Hepatocyte (in vitro differentiated cells): ENCODE results near the gene MBTPS1. TPM values are rescaled to one million over a fixed set of nuclear protein-coding genes. Genes with fewer than 3 reads are reported as not detected.

ENCODE experiments used
- DNase-seq: peaks from one replicate; pipeline ENCODE4 v3.0.0-alpha.2; 2016; ENCODE audit warnings: low spot score
- H2AFZ ChIP-seq: fragments of 200-600 bp; sonication (generic); 2 replicates; pipeline ENCODE4 v1.6.0; 2016; ENCODE audit warnings: antibody characterized with exemption, mild to moderate bottlenecking
- H3K27ac ChIP-seq: fragments of 200-600 bp; sonication (generic); 2 replicates; pipeline ENCODE4 v1.5.1; 2016; ENCODE audit warnings: mild to moderate bottlenecking
- H3K27me3 ChIP-seq: fragments of 200-600 bp; sonication (generic); 2 replicates; pipeline ENCODE4 v1.6.1; 2016
- H3K36me3 ChIP-seq: fragments of 200-600 bp; sonication (generic); replicated peaks from 2 replicates; pipeline ENCODE4 v1.5.1; 2016; ENCODE audit warnings: low read depth; ENCODE audit not compliant: insufficient read depth
- H3K4me1 ChIP-seq: fragments of 200-600 bp; sonication (generic); 2 replicates; pipeline ENCODE4 v1.5.1; 2016; ENCODE audit warnings: mild to moderate bottlenecking, moderate library complexity; ENCODE audit not compliant: insufficient read depth
- H3K4me2 ChIP-seq: fragments of 200-600 bp; sonication (generic); 2 replicates; pipeline ENCODE4 v1.6.0; 2016
- H3K4me3 ChIP-seq: fragments of 200-600 bp; sonication (generic); 2 replicates; pipeline ENCODE4 v1.5.1; 2016; ENCODE audit warnings: mild to moderate bottlenecking
- H3K79me2 ChIP-seq: fragments of 200-600 bp; sonication (generic); 2 replicates; pipeline ENCODE4 v1.6.0; 2017; ENCODE audit warnings: mild to moderate bottlenecking
- H3K9me2 ChIP-seq: fragments of 200-600 bp; sonication (generic); replicated peaks from 2 replicates; pipeline ENCODE4 v1.6.0; 2017; ENCODE audit warnings: mild to moderate bottlenecking; ENCODE audit not compliant: insufficient read depth
- H3K9me3 ChIP-seq: fragments of 200-600 bp; sonication (generic); 2 replicates; pipeline ENCODE4 v1.5.1; 2016; ENCODE audit warnings: low read depth, mild to moderate bottlenecking
- H4K20me1 ChIP-seq: fragments of 200-600 bp; sonication (generic); 2 replicates; pipeline ENCODE4 v1.6.0; 2016; ENCODE audit warnings: mild to moderate bottlenecking; ENCODE audit not compliant: insufficient read depth, poor library complexity, severe bottlenecking
- EZH2 ChIP-seq: fragments of 200-600 bp; sonication (generic); IDR thresholded peaks from 2 replicates; pipeline ENCODE4 v1.6.1; 2016; ENCODE audit warnings: antibody characterized with exemption, mild to moderate bottlenecking, borderline replicate concordance
- EZH2phosphoT487 ChIP-seq: fragments of 200-600 bp; sonication (generic); IDR thresholded peaks from one replicate; pipeline ENCODE4 v1.6.1; 2018; ENCODE audit warnings: antibody characterized with exemption, mild to moderate bottlenecking, low read depth, moderate library complexity; ENCODE audit not compliant: unreplicated experiment, severe bottlenecking
- WGBS: methylation state at CpG from one replicate; pipeline ENCODE4 v1.1.6; 2016; ENCODE audit warnings: low lambda C conversion rate; ENCODE audit errors: missing lambda C conversion rate; 5-methylcytosine and 5-hydroxymethylcytosine counted together
- polyA plus RNA-seq: library from polyadenylated mRNA; unstranded; fragments of >200 nt; fragmentation: Nextera tagmentation; extraction: Ambion mirVana; gene quantifications from 2 replicates; pipeline ENCODE4 v1.2.1, GENCODE V29; 2016
- total RNA-seq: library from RNA; depleted of rRNA; stranded (reverse); fragments of >200 nt; gene quantifications from 2 replicates; pipeline ENCODE4 v1.2.3, GENCODE V29; 2014
- TF ChIP-seq, protein P1 (sequence below): fragments of 200-600 bp; sonication (generic); IDR thresholded peaks from 2 replicates; pipeline ENCODE4 v1.5.1; 2016; ENCODE audit warnings: antibody characterized with exemption, mild to moderate bottlenecking; ENCODE audit not compliant: poor library complexity

MBTPS1 gene
- total and polyA plus RNA-seq, 2 experiments from 2014 or later, result 65.9 to 76.8 TPM

DNA sequence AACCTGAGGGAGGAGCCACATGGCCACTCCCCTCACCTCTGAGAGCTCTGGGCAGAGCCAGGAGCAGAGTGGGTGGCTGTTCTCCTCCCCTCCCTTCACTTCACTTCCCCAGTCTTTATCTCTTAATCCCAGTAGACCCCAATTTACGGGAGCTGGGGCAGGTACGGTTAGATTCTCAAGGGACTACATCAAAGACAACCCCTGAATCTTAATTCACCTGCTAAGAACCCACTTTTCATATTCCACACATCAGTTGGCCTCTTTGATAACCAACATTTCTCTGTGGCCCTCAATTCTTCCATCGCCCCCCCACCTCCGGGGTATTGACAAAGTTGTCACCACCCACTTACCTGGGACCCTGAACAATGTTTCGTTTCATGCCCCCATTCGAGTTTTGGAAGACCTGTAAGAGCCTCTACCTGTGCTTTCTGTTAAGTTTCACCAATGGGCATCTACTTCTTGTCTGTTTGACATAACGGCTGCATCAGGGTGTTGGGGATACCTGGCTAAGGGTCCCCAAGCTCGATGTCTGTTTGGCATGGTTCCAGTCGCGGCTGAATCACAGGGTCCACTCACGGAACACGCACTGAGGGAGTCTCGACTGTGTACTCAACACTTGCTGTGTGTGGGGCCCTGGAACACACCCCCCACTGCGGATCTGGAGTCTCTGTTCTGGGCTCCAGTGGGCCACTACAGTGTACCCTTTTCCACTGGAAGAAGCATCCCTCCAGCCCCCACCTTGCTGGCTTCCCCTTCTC lies 102.0 kb downstream of the MBTPS1 start:
- no peaks in the 10 kb centered on the region for H3K9me3 ChIP-seq
- no peak overlapping the region for H3K27ac ChIP-seq
- no peak overlapping the region for H3K4me3 ChIP-seq
- no peaks in the 10 kb centered on the region for H3K79me2 ChIP-seq
- H3K27me3 ChIP-seq, result no peaks in the 10 kb centered on the region
- no peaks in the 10 kb centered on the region for H3K36me3 ChIP-seq
- 84% methylated on average over 14 of the region's 14 CpGs for WGBS
- no peak overlapping the region for H3K4me2 ChIP-seq
- H4K20me1 ChIP-seq, result no peaks in the 10 kb centered on the region
- no peaks in the 10 kb centered on the region for H3K9me2 ChIP-seq
- no peak for DNase-seq
- H2AFZ ChIP-seq, result no peak overlapping the region
- TF ChIP-seq EZH2 (no peak), EZH2phosphoT487 (no peak)
- TF ChIP-seq, protein P1, sequence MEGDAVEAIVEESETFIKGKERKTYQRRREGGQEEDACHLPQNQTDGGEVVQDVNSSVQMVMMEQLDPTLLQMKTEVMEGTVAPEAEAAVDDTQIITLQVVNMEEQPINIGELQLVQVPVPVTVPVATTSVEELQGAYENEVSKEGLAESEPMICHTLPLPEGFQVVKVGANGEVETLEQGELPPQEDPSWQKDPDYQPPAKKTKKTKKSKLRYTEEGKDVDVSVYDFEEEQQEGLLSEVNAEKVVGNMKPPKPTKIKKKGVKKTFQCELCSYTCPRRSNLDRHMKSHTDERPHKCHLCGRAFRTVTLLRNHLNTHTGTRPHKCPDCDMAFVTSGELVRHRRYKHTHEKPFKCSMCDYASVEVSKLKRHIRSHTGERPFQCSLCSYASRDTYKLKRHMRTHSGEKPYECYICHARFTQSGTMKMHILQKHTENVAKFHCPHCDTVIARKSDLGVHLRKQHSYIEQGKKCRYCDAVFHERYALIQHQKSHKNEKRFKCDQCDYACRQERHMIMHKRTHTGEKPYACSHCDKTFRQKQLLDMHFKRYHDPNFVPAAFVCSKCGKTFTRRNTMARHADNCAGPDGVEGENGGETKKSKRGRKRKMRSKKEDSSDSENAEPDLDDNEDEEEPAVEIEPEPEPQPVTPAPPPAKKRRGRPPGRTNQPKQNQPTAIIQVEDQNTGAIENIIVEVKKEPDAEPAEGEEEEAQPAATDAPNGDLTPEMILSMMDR, result no peak
- H3K4me1 ChIP-seq, result no peaks in the 10 kb centered on the region

DNA sequence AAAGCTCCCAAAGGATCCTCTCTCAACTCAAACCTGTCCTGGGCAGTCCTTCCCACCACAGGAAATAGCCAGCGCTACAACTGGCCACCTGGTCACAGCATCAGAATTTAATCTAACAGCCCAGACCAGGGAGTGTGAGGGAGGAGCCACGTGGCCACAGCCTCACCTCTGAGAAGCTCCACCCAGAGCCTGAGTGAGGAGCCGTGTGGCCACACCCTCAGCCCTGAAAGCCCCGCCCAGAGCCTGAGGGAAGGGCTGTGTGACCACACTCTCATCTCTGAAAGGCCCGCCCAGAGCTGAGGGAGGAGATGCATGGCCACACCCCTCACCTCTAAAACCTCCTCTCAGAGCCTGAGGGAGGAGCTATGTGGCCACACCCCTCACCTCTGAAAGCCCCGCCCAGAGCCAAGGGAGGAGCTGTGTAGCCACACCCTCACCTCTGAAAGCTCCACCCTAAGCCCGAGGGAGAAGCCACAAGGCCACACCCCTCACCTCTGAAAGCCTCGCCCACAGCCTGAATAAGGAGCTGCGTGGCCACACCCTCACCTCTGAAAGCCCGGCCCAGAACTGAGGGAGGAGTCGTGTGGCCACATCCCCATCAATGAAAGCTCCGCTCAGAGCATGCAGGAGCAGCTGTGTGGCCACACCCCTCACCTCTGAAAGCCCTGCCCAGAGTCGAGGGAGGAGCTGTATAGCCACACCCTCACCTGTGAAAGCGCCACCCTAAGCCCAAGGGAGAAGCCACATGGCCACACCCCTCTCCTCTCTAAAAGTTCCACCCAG lies 102.8 kb downstream of the MBTPS1 start:
- Histone ChIP-seq H3K4me3 (no peak overlapping the region), H3K27me3 (no peaks in the 10 kb centered on the region), H3K9me2 (no peaks in the 10 kb centered on the region), H4K20me1 (no peaks in the 10 kb centered on the region), H3K9me3 (no peaks in the 10 kb centered on the region), H3K36me3 (no peaks in the 10 kb centered on the region), H3K4me2 (no peak overlapping the region), H2AFZ (no peak overlapping the region), H3K79me2 (no peaks in the 10 kb centered on the region), H3K4me1 (no peaks in the 10 kb centered on the region), H3K27ac (no peak overlapping the region)
- WGBS, result 32% methylated on average over 13 of the region's 14 CpGs
- TF ChIP-seq EZH2phosphoT487, result no peak
- TF ChIP-seq, protein P1, result no peak
- no peak for TF ChIP-seq EZH2
- peak; percentile 78 for DNase-seq

DNA sequence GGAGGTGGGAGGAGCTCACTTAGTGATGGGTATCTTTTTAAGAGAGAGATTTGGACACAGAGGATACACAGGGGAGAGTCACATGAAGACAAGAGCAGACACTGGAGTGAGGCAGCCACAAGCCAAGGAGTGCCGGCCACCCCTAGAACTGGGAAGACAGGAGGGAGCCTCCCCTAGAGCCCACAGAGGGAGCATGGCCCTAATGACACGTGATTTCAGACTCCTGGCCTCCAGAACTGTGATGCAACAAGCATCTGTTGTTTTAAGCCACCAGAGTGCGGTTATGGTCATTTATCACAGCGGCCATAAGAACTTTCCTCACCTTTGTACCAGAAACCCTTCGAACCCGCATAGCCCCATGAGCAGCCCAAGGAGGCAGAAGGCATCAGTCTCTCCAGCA lies 107.5 kb downstream of the MBTPS1 start:
- no peak overlapping the region for H3K4me2 ChIP-seq
- DNase-seq, result no peak
- H3K4me3 ChIP-seq, result no peak overlapping the region
- H3K79me2 ChIP-seq, result no peaks in the 10 kb centered on the region
- H3K4me1 ChIP-seq, result no peaks in the 10 kb centered on the region
- H4K20me1 ChIP-seq, result no peaks in the 10 kb centered on the region
- no peaks in the 10 kb centered on the region for H3K36me3 ChIP-seq
- peaks cover 5% of the 10 kb centered on the region for H3K27me3 ChIP-seq
- no peak overlapping the region for H3K27ac ChIP-seq
- H3K9me2 ChIP-seq, result no peaks in the 10 kb centered on the region
- TF ChIP-seq EZH2 (no peak), EZH2phosphoT487 (no peak)
- TF ChIP-seq, protein P1, result no peak
- 90% methylated on average over 6 of the region's 6 CpGs for WGBS
- no peak overlapping the region for H2AFZ ChIP-seq
- no peaks in the 10 kb centered on the region for H3K9me3 ChIP-seq
